Ovary (tissue), 3 donors: ENCODE measurements around the gene NAT14.

Source experiments
- CTCF ChIP-seq, 3 donors: fragments of 450-650 bp in 2 of 3; fragments of 200-600 bp in 1 of 3; IDR thresholded peaks; one replicate each; pipeline versions ENCODE4 v1.5.1 to v1.8.0; 2016 to 2022; ENCODE audit warnings: antibody characterized with exemption in 3 of 3, mild to moderate bottlenecking in 1 of 3
- EP300 ChIP-seq: sonication (generic); formaldehyde crosslinking; IDR thresholded peaks from one replicate; pipeline ENCODE4 v1.6.1; 2017; ENCODE audit warnings: antibody characterized with exemption
- donor health status: DM: no; HTN: no; CAD: no.

- TF ChIP-seq CTCF (IDR thresholded peaks at IDR 0.05) (no peak), EP300 (no peak)
Observed at GRCh38 chr19:55497763-55498162, 12.8 kb downstream of the NAT14 start.
